ENCODE data around the gene RAB11FIP3. TPM values are rescaled to one million over a fixed set of nuclear protein-coding genes. Genes with fewer than 3 reads are reported as not detected.

The RAB11FIP3 gene
- total and polyA plus RNA-seq, 2 of the 13 experiments (the other 11 are each of a cell fraction or from before 2014, with no cell fraction given): 34.3 to 57.6 TPM

DNA sequence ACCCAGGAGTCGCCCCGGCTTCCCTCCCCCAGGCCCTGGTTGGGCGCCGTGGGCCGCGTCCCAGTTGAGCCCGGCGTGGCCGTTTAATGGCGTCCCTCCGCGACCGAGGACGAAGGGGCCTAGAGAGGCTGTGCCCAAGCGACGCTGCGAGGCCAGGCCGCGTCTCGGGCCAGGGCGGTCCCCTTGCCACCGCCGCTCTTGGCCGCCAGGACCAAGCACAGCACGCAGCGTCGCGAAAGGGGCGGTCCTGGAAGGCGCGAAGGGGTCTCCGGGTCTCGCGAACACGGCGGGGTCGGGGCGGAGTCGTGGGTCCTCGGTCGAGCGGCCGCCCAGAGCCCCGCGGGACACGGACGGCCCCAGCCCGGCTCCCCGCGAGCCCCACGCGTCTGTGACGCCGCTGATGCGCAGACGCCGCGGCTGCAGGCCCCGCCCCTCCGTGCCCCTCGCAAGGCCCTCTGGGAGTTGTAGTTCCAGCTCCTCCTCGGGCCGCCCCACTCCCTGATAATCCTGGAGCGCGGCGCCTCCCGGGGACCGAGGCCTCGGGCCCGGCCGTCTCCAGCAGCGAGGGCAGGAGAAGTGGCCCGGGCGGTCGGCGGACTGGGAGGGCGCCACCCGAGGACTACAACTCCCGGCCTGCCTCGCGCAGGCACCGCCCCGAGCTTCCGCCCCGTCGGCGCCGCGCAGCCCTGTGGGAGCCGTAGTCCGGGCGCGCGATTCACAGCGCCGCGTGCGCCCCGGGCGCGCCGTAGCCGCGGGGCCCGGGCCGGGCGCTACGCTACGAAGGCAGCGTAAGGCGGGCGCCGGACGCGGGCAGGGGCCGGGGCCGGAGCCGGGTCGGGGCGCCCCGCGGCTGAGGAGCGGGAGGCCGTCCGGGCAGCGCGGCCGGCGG, 101.8 kb downstream of the RAB11FIP3 start, which contains the start of gene CAPN15 (continued):
- TF ChIP-seq, protein P1, sequence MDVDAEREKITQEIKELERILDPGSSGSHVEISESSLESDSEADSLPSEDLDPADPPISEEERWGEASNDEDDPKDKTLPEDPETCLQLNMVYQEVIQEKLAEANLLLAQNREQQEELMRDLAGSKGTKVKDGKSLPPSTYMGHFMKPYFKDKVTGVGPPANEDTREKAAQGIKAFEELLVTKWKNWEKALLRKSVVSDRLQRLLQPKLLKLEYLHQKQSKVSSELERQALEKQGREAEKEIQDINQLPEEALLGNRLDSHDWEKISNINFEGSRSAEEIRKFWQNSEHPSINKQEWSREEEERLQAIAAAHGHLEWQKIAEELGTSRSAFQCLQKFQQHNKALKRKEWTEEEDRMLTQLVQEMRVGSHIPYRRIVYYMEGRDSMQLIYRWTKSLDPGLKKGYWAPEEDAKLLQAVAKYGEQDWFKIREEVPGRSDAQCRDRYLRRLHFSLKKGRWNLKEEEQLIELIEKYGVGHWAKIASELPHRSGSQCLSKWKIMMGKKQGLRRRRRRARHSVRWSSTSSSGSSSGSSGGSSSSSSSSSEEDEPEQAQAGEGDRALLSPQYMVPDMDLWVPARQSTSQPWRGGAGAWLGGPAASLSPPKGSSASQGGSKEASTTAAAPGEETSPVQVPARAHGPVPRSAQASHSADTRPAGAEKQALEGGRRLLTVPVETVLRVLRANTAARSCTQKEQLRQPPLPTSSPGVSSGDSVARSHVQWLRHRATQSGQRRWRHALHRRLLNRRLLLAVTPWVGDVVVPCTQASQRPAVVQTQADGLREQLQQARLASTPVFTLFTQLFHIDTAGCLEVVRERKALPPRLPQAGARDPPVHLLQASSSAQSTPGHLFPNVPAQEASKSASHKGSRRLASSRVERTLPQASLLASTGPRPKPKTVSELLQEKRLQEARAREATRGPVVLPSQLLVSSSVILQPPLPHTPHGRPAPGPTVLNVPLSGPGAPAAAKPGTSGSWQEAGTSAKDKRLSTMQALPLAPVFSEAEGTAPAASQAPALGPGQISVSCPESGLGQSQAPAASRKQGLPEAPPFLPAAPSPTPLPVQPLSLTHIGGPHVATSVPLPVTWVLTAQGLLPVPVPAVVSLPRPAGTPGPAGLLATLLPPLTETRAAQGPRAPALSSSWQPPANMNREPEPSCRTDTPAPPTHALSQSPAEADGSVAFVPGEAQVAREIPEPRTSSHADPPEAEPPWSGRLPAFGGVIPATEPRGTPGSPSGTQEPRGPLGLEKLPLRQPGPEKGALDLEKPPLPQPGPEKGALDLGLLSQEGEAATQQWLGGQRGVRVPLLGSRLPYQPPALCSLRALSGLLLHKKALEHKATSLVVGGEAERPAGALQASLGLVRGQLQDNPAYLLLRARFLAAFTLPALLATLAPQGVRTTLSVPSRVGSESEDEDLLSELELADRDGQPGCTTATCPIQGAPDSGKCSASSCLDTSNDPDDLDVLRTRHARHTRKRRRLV (CRISPR knock-in tag; IDR thresholded peaks at IDR 0.05): no peak
- TF ChIP-seq DNMT1 (CRISPR knock-in tag; IDR thresholded peaks at IDR 0.05) (peak; percentile 24; the same call in 1 of the 2 replicates), ZNF253 (CRISPR knock-in tag; IDR thresholded peaks at IDR 0.05; ENCODE audit: borderline replicate concordance) (no peak), MXD4 (CRISPR knock-in tag; IDR thresholded peaks at IDR 0.05) (peak; percentile 71; the same call in 1 of the 2 replicates), ZKSCAN8 (CRISPR knock-in tag; IDR thresholded peaks at IDR 0.05; ENCODE audit: borderline replicate concordance) (no peak), ERF (CRISPR knock-in tag; IDR thresholded peaks at IDR 0.05) (peak; percentile 9; the same call in 1 of the 2 replicates), EHMT2 (IDR thresholded peaks at IDR 0.05; ENCODE audit: borderline replicate concordance, low read depth, low read length) (no peak), AKAP8 (CRISPR knock-in tag; IDR thresholded peaks at IDR 0.05) (peak; percentile 84), TOPORS (CRISPR knock-in tag; IDR thresholded peaks at IDR 0.05) (peak; percentile 73; the same call in 1 of the 2 replicates), EZH2 (conservative IDR thresholded peaks at IDR 0.05; ENCODE audit: low read depth, low read length) (no peak), ZFP36L1 (CRISPR knock-in tag; IDR thresholded peaks at IDR 0.05) (0 out of 2 replicates have a peak, but pooled peaks have one; percentile 6)
- TF ChIP-seq, protein P2, sequence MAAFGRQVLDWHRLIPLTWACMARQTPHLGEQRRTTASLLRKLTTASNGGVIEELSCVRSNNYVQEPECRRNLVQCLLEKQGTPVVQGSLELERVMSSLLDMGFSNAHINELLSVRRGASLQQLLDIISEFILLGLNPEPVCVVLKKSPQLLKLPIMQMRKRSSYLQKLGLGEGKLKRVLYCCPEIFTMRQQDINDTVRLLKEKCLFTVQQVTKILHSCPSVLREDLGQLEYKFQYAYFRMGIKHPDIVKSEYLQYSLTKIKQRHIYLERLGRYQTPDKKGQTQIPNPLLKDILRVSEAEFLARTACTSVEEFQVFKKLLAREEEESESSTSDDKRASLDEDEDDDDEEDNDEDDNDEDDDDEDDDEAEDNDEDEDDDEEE (CRISPR knock-in tag; IDR thresholded peaks at IDR 0.05): peak; percentile 89
- TF ChIP-seq, protein P3, sequence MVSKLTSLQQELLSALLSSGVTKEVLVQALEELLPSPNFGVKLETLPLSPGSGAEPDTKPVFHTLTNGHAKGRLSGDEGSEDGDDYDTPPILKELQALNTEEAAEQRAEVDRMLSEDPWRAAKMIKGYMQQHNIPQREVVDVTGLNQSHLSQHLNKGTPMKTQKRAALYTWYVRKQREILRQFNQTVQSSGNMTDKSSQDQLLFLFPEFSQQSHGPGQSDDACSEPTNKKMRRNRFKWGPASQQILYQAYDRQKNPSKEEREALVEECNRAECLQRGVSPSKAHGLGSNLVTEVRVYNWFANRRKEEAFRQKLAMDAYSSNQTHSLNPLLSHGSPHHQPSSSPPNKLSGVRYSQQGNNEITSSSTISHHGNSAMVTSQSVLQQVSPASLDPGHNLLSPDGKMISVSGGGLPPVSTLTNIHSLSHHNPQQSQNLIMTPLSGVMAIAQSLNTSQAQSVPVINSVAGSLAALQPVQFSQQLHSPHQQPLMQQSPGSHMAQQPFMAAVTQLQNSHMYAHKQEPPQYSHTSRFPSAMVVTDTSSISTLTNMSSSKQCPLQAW (CRISPR knock-in tag; IDR thresholded peaks at IDR 0.05): no peak; the same call in 1 of the 2 replicates
- TF ChIP-seq, protein P4, sequence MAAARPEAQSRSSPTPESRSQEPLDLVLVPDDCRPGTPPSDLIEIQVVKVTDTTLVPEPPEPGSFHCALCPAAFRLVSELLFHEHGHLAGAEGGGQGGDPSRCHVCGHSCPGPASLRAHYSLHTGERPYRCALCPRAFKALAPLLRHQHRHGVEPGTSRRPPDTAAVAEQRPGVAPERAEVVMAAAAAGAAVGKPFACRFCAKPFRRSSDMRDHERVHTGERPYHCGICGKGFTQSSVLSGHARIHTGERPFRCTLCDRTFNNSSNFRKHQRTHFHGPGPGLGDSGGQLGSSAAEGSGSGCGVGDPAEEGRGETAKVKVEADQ (CRISPR knock-in tag; IDR thresholded peaks at IDR 0.05; ENCODE audit: borderline replicate concordance): no peak
- TF ChIP-seq, protein P5, sequence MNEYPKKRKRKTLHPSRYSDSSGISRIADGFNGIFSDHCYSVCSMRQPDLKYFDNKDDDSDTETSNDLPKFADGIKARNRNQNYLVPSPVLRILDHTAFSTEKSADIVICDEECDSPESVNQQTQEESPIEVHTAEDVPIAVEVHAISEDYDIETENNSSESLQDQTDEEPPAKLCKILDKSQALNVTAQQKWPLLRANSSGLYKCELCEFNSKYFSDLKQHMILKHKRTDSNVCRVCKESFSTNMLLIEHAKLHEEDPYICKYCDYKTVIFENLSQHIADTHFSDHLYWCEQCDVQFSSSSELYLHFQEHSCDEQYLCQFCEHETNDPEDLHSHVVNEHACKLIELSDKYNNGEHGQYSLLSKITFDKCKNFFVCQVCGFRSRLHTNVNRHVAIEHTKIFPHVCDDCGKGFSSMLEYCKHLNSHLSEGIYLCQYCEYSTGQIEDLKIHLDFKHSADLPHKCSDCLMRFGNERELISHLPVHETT (CRISPR knock-in tag; conservative IDR thresholded peaks at IDR 0.05): 0 out of 2 replicates have a peak, but pooled peaks have one; percentile 21
